WTC11 (cell line): Measurements from ENCODE around the gene TMEM266. TPM values are rescaled to one million over a fixed set of nuclear protein-coding genes. Genes with fewer than 3 reads are reported as not detected.

ENCODE experiments used
- ATAC-seq: fragments of 200-7000 bp; cut with Tn5 transposase; 2 replicates; pipeline ENCODE4 v1.10.0; 2021; ENCODE audit warnings: mild to moderate bottlenecking, moderate library complexity
- CTCF ChIA-PET: fragments of 300-600 bp; sonication (Branson Sonifier 250); formaldehyde crosslinking; loops from one replicate; lab custom pipeline; 2021; ENCODE audit warnings: antibody characterized with exemption; lab: Charles Lee
- POLR2A ChIA-PET: fragments of 350-600 bp; sonication (Branson Sonifier 250); formaldehyde crosslinking; loops from one replicate; lab custom pipeline; 2021; ENCODE audit warnings: antibody characterized with exemption; lab: Charles Lee
- DNase-seq: peaks from one replicate; pipeline ENCODE4 v3.0.0; 2021; ENCODE audit warnings: low spot score
- H3K27ac Mint-ChIP-seq: 2 replicates; pipeline ENCODE4 v1.8.0; 2021; ENCODE audit warnings: mixed read lengths
- H3K27me3 Mint-ChIP-seq: 2 replicates; pipeline ENCODE4 v1.8.0; 2021; ENCODE audit warnings: low read depth, mild to moderate bottlenecking, moderate library complexity, mixed read lengths
- H3K36me3 Mint-ChIP-seq: 2 replicates; pipeline ENCODE4 v1.8.0; 2021; ENCODE audit warnings: mixed read lengths
- H3K4me1 Mint-ChIP-seq: 2 replicates; pipeline ENCODE4 v1.8.0; 2022; ENCODE audit warnings: mixed read lengths
- H3K4me3 Mint-ChIP-seq: 2 replicates; pipeline ENCODE4 v1.8.0; 2021; ENCODE audit warnings: mild to moderate bottlenecking, moderate library complexity, mixed read lengths
- H3K9me3 Mint-ChIP-seq: 2 replicates; pipeline ENCODE4 v1.8.0; 2021; ENCODE audit warnings: mixed read lengths
- FOXJ3 ChIP-seq: sonication (generic); formaldehyde crosslinking; IDR thresholded peaks from 2 replicates; pipeline ENCODE4 v1.9.0; 2021; ENCODE audit warnings: missing genetic modification reagents, mild to moderate bottlenecking, borderline replicate concordance
- JUN ChIP-seq: sonication (generic); formaldehyde crosslinking; IDR thresholded peaks from 2 replicates; pipeline ENCODE4 v1.8.0; 2023; ENCODE audit warnings: mild to moderate bottlenecking, missing genetic modification reagents
- NFE2L1 ChIP-seq: sonication (generic); formaldehyde crosslinking; IDR thresholded peaks from 2 replicates; pipeline ENCODE4 v1.8.1; 2023; ENCODE audit warnings: missing genetic modification reagents
- NR3C1 ChIP-seq: sonication (generic); formaldehyde crosslinking; conservative IDR thresholded peaks from 2 replicates; pipeline ENCODE4 v1.8.1; 2023; ENCODE audit warnings: low read depth, mild to moderate bottlenecking, missing genetic modification reagents
- PRRX2 ChIP-seq: fragments of 250-450 bp; sonication (Bioruptor Pico); IDR thresholded peaks from 2 replicates; pipeline ENCODE4 v1.8.0; 2021; ENCODE audit warnings: mild to moderate bottlenecking
- TEAD1 ChIP-seq: sonication (generic); formaldehyde crosslinking; IDR thresholded peaks from 2 replicates; pipeline ENCODE4 v1.8.0; 2022; ENCODE audit warnings: mild to moderate bottlenecking, missing genetic modification reagents
- ZBTB21 ChIP-seq: sonication (generic); formaldehyde crosslinking; IDR thresholded peaks from 2 replicates; pipeline ENCODE4 v1.8.1; 2023; ENCODE audit warnings: mild to moderate bottlenecking, missing genetic modification reagents, borderline replicate concordance
- total RNA-seq: library from RNA; stranded (reverse); gene quantifications from 3 replicates; pipeline ENCODE4 v1.2.3, GENCODE V29; 2021
- TF ChIP-seq, protein P1 (sequence below): sonication (generic); formaldehyde crosslinking; IDR thresholded peaks from 2 replicates; pipeline ENCODE4 v1.8.1; 2023; ENCODE audit warnings: mild to moderate bottlenecking, missing genetic modification reagents
- TF ChIP-seq, protein P2 (sequence below): sonication (generic); formaldehyde crosslinking; IDR thresholded peaks from 2 replicates; pipeline ENCODE4 v1.8.0; 2022; ENCODE audit warnings: missing genetic modification reagents
- TF ChIP-seq, protein P3 (sequence below): fragments of 250-450 bp; sonication (Bioruptor Pico); conservative IDR thresholded peaks from 2 replicates; pipeline ENCODE4 v1.9.0; 2021; ENCODE audit warnings: mild to moderate bottlenecking
- TF ChIP-seq, protein P4 (sequence below): sonication (generic); formaldehyde crosslinking; IDR thresholded peaks from 2 replicates; pipeline ENCODE4 v1.8.1; 2023; ENCODE audit warnings: mild to moderate bottlenecking, missing genetic modification reagents, moderate library complexity
- TF ChIP-seq, protein P5 (sequence below): fragments of 250-450 bp; sonication (Bioruptor Pico); IDR thresholded peaks from 2 replicates; pipeline ENCODE4 v1.9.0; 2021; ENCODE audit warnings: moderate library complexity, mild to moderate bottlenecking, inconsistent platforms, borderline replicate concordance
- TF ChIP-seq, protein P6 (sequence below): sonication (generic); formaldehyde crosslinking; IDR thresholded peaks from 2 replicates; pipeline ENCODE4 v1.8.1; 2022; ENCODE audit warnings: mild to moderate bottlenecking, missing genetic modification reagents, moderate library complexity, borderline replicate concordance

The TMEM266 gene
- total RNA-seq, 1 experiment from 2014 or later, result 8.6 TPM

DNA sequence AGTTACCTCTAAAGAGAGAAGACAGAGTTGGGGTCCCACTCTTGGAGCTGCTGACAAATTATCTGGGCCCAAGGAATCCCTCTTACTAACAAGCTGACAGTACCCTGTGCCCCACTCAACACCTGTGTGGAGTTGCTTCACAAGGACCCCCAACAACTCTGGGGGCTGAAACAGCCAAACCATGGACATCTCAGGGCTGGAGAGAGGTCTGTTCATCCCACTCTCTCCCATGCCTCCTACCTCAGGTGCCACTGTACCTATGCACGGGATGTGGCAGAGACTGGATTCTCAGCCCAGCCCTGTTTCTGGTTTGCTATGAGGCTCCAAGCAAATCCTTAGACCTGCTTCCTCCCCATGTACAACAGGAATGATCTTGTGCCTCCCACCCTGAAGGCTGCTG, 149.7 kb downstream of the TMEM266 start (continued):
- TF ChIP-seq, protein P1, sequence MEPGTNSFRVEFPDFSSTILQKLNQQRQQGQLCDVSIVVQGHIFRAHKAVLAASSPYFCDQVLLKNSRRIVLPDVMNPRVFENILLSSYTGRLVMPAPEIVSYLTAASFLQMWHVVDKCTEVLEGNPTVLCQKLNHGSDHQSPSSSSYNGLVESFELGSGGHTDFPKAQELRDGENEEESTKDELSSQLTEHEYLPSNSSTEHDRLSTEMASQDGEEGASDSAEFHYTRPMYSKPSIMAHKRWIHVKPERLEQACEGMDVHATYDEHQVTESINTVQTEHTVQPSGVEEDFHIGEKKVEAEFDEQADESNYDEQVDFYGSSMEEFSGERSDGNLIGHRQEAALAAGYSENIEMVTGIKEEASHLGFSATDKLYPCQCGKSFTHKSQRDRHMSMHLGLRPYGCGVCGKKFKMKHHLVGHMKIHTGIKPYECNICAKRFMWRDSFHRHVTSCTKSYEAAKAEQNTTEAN (CRISPR knock-in tag), result no peak
- no peak for TF ChIP-seq FOXJ3
- TF ChIP-seq, protein P2, sequence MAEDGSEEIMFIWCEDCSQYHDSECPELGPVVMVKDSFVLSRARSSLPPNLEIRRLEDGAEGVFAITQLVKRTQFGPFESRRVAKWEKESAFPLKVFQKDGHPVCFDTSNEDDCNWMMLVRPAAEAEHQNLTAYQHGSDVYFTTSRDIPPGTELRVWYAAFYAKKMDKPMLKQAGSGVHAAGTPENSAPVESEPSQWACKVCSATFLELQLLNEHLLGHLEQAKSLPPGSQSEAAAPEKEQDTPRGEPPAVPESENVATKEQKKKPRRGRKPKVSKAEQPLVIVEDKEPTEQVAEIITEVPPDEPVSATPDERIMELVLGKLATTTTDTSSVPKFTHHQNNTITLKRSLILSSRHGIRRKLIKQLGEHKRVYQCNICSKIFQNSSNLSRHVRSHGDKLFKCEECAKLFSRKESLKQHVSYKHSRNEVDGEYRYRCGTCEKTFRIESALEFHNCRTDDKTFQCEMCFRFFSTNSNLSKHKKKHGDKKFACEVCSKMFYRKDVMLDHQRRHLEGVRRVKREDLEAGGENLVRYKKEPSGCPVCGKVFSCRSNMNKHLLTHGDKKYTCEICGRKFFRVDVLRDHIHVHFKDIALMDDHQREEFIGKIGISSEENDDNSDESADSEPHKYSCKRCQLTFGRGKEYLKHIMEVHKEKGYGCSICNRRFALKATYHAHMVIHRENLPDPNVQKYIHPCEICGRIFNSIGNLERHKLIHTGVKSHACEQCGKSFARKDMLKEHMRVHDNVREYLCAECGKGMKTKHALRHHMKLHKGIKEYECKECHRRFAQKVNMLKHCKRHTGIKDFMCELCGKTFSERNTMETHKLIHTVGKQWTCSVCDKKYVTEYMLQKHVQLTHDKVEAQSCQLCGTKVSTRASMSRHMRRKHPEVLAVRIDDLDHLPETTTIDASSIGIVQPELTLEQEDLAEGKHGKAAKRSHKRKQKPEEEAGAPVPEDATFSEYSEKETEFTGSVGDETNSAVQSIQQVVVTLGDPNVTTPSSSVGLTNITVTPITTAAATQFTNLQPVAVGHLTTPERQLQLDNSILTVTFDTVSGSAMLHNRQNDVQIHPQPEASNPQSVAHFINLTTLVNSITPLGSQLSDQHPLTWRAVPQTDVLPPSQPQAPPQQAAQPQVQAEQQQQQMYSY, result no peak
- no peak for TF ChIP-seq ZBTB21 (CRISPR knock-in tag)

DNA sequence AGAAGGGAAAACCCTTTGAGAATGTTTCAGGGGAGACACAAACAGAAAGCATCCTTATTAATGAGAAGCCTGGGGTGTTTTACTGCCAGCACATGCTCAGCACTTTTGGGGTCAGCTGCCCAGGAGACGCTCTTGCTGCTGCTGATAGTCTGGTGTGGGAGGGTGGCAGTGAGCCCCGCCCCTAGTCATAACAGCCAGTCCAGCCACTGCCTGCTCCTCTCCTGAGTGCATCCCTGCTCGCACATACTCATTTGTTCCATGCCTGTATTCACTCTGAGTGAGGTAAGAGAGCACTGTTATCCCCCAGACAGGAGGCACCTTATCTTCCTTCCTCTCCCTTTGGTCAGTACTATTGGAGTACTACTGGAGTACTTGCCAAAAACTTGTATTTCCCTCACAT, 150.2 kb downstream of the TMEM266 start:
- CTCF ChIA-PET, result no interaction called here
- TF ChIP-seq NR3C1 (CRISPR knock-in tag), result no peak
- TF ChIP-seq, protein P3, sequence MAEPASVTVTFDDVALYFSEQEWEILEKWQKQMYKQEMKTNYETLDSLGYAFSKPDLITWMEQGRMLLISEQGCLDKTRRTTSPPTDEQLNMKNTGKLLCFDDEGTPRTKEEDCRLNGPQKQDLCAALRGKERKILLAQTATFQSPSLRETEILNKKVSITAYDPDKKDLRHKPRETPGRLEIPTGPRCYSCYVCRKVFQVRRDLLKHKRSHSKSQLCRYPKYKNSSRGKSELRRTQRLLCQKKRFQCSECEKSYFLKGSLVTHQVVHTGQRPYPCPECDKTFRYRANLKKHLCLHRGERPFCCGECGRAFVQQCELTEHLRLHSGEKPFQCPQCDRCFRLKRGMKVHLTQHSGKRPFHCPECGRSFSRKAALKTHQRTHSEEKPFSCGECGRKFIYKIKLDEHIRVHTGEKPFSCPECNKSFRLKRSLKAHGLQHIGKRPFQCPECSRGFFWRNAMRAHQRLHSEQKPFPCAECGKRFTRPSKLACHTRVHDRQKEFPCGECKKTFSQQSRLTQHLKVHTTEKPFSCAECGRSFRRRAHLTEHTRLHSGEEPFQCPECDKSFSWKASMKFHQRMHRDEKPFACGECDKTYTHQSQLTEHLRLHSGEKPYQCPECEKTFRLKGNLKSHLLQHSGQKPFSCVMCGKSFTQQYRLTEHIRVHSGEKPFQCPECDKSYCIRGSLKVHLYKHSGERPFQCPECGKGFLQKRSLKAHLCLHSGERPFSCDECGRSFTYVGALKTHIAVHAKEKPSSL, result no peak
- TF ChIP-seq, protein P4, sequence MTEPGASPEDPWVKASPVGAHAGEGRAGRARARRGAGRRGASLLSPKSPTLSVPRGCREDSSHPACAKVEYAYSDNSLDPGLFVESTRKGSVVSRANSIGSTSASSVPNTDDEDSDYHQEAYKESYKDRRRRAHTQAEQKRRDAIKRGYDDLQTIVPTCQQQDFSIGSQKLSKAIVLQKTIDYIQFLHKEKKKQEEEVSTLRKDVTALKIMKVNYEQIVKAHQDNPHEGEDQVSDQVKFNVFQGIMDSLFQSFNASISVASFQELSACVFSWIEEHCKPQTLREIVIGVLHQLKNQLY (CRISPR knock-in tag), result no peak
- POLR2A ChIA-PET, result no interaction called here
- Mint-ChIP-seq H3K9me3 (no peaks in the 10 kb centered on the region), H3K4me3 (no peak overlapping the region), H3K27ac (no peak overlapping the region), H3K4me1 (peaks cover 6% of the 10 kb centered on the region; the same call in 1 of the 2 replicates), H3K36me3 (no peaks in the 10 kb centered on the region; the same call in 1 of the 2 replicates), H3K27me3 (no peaks in the 10 kb centered on the region)
- no peak for ATAC-seq
- no peak for DNase-seq

DNA sequence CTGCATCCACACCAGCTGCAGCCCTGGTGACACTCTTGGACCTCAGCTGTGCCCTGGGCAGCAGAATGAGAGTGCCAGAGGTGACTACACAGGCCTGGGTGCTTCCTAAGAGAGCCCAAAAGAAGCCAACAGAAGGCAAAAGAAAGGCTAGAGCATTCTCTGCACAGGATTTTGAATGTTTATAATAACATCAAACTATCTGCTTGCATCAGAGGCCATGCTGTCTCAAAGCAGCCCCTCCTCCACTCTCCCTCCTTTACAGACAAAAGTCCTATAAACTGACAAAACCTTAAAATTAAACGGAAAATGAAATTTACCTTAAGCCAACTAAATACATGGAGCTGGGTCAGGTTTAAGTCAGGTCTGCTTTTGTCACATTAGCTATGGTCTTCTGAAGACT, 155.8 kb downstream of the TMEM266 start:
- ChIA-PET POLR2A (no interaction called here), CTCF (no interaction called here)
- Mint-ChIP-seq H3K4me1 (no peaks in the 10 kb centered on the region), H3K27me3 (no peaks in the 10 kb centered on the region), H3K36me3 (peaks cover 13% of the 10 kb centered on the region), H3K27ac (no peak overlapping the region), H3K4me3 (no peak overlapping the region), H3K9me3 (peaks cover 18% of the 10 kb centered on the region)
- no peak for TF ChIP-seq TEAD1 (CRISPR knock-in tag)
- TF ChIP-seq, protein P5, sequence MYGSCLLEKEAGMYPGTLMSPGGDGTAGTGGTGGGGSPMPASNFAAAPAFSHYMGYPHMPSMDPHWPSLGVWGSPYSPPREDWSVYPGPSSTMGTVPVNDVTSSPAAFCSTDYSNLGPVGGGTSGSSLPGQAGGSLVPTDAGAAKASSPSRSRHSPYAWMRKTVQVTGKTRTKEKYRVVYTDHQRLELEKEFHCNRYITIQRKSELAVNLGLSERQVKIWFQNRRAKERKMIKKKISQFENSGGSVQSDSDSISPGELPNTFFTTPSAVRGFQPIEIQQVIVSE (CRISPR knock-in tag), result no peak
- no peak for TF ChIP-seq PRRX2 (CRISPR knock-in tag)
- TF ChIP-seq, protein P6, sequence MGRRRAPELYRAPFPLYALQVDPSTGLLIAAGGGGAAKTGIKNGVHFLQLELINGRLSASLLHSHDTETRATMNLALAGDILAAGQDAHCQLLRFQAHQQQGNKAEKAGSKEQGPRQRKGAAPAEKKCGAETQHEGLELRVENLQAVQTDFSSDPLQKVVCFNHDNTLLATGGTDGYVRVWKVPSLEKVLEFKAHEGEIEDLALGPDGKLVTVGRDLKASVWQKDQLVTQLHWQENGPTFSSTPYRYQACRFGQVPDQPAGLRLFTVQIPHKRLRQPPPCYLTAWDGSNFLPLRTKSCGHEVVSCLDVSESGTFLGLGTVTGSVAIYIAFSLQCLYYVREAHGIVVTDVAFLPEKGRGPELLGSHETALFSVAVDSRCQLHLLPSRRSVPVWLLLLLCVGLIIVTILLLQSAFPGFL (CRISPR knock-in tag), result no peak
- no peak for TF ChIP-seq NFE2L1 (CRISPR knock-in tag)
- no peak for TF ChIP-seq JUN (CRISPR knock-in tag)
- DNase-seq (no peak), ATAC-seq (no peak)
